B cell (primary cell): ENCODE data around the gene ACY1. TPM values are rescaled to one million over a fixed set of nuclear protein-coding genes. Genes with fewer than 3 reads are reported as not detected.

Experiments
- ATAC-seq: fragments of 200-7000 bp; cut with Tn5 transposase; one replicate; pipeline ENCODE4 v1.10.0; 2021; ENCODE audit warnings: low read depth, mild to moderate bottlenecking, moderate number of reproducible peaks, moderate library complexity
- CTCF ChIA-PET: fragments of 350-600 bp; sonication (Branson Sonifier 250); formaldehyde crosslinking; loops from one replicate; lab custom pipeline; 2021; ENCODE audit warnings: antibody characterized with exemption, inconsistent platforms; lab: Charles Lee
- POLR2A ChIA-PET: fragments of 350-600 bp; sonication (Branson Sonifier 250); formaldehyde crosslinking; loops from one replicate; lab custom pipeline; 2021; ENCODE audit warnings: antibody characterized with exemption; lab: Charles Lee
- DNase-seq: peaks from one replicate; pipeline ENCODE4 v3.0.0; 2013
- H2AFZ ChIP-seq: 2 replicates; pipeline ENCODE4 v1.6.1; 2012; ENCODE audit warnings: mild to moderate bottlenecking, low read depth, low read length; ENCODE audit not compliant: insufficient read depth, poor library complexity, severe bottlenecking
- H3K27ac ChIP-seq, 2 donors: 1 replicate in 1 of 2; 2 replicates in 1 of 2; pipeline ENCODE4 v1.5.1; 2012 to 2013; ENCODE audit warnings: low read length in 2 of 2, mild to moderate bottlenecking in 2 of 2, moderate library complexity in 1 of 2
- H3K27me3 ChIP-seq, 4 experiments: fragments of 200-600 bp in 1 of 4; sonication (generic) in 1 of 4; replicated peaks in 1 of 4; 1 replicate in 2 of 4; 2 replicates in 2 of 4; pipeline versions ENCODE4 v1.6.1 to v1.7.0; 2013 to 2016; ENCODE audit warnings: low read length in 3 of 4, mild to moderate bottlenecking in 2 of 4, mixed read lengths in 1 of 4, moderate library complexity in 1 of 4; ENCODE audit not compliant: insufficient read depth in 4 of 4, control insufficient read depth in 3 of 4; ENCODE audit errors: control extremely low read depth in 1 of 4
- H3K36me3 ChIP-seq, 2 experiments: replicated peaks in 1 of 2; 1 replicate in 1 of 2; 2 replicates in 1 of 2; pipeline versions ENCODE4 v1.6.1 to v1.7.1; 2013; ENCODE audit warnings: low read length in 1 of 2; ENCODE audit not compliant: insufficient read depth in 2 of 2, control insufficient read depth in 1 of 2; ENCODE audit errors: control extremely low read depth in 1 of 2, extremely low read depth in 1 of 2
- H3K4me1 ChIP-seq, 2 donors: fragments of 200-600 bp in 1 of 2; sonication (generic) in 1 of 2; 1 replicate in 1 of 2; 2 replicates in 1 of 2; pipeline versions ENCODE4 v1.5.1 to v1.6.1; 2013 to 2017; ENCODE audit warnings: low read length in 2 of 2; ENCODE audit not compliant: control insufficient read depth in 2 of 2, insufficient read depth in 2 of 2
- H3K4me2 ChIP-seq: replicated peaks from 2 replicates; pipeline ENCODE3; 2012; ENCODE audit warnings: mild to moderate bottlenecking, low read depth, low read length; ENCODE audit not compliant: poor library complexity, severe bottlenecking
- H3K4me3 ChIP-seq, 5 experiments: fragments of 200-600 bp in 1 of 5; sonication (generic) in 1 of 5; 1 replicate in 3 of 5; 2 replicates in 2 of 5; pipeline versions ENCODE4 v1.5.1 to v1.7.0; 2011 to 2016; ENCODE audit warnings: low read length in 4 of 5, mild to moderate bottlenecking in 4 of 5, low read depth in 2 of 5, control low read depth in 1 of 5, moderate library complexity in 1 of 5; ENCODE audit not compliant: insufficient read depth in 1 of 5; ENCODE audit errors: control extremely low read depth in 1 of 5, extremely low read depth in 1 of 5
- H3K79me2 ChIP-seq: fragments of 200-600 bp; sonication (generic); one replicate; pipeline ENCODE4 v1.6.0; 2016; ENCODE audit warnings: low read length; ENCODE audit not compliant: control insufficient read depth, insufficient read depth
- H3K9ac ChIP-seq: fragments of 200-600 bp; sonication (generic); 2 replicates; pipeline ENCODE4 v1.6.1; 2017; ENCODE audit warnings: mild to moderate bottlenecking, low read length, moderate library complexity
- H3K9me3 ChIP-seq, 3 donors: one replicate each; pipeline versions ENCODE4 v1.6.1 to v1.7.1; 2013; ENCODE audit warnings: low read length in 2 of 3; ENCODE audit not compliant: control insufficient read depth in 2 of 3, insufficient read depth in 1 of 3; ENCODE audit errors: control extremely low read depth in 1 of 3
- H4K20me1 ChIP-seq: 2 replicates; pipeline ENCODE4 v1.6.0; 2012; ENCODE audit warnings: mild to moderate bottlenecking, low read length; ENCODE audit not compliant: insufficient read depth, control insufficient read depth, poor library complexity, severe bottlenecking
- H3K27ac Mint-ChIP-seq: one replicate; pipeline ENCODE4 v1.8.0; 2021; ENCODE audit warnings: mixed read lengths
- H3K27me3 Mint-ChIP-seq: one replicate; pipeline ENCODE4 v1.8.0; 2021; ENCODE audit warnings: mixed read lengths
- H3K4me1 Mint-ChIP-seq: one replicate; pipeline ENCODE4 v1.8.0; 2021; ENCODE audit warnings: mixed read lengths
- H3K4me3 Mint-ChIP-seq: one replicate; pipeline ENCODE4 v1.8.0; 2021; ENCODE audit warnings: mixed read lengths
- H3K9me3 Mint-ChIP-seq: one replicate; pipeline ENCODE4 v1.8.0; 2022; ENCODE audit warnings: mixed read lengths; ENCODE audit not compliant: insufficient read depth
- CTCF ChIP-seq: fragments of 200-600 bp; IDR thresholded peaks from one replicate; pipeline ENCODE4 v1.8.0; 2022; ENCODE audit warnings: antibody characterized with exemption, mild to moderate bottlenecking
- EZH2 ChIP-seq: IDR thresholded peaks from 2 replicates; pipeline ENCODE4 v1.6.1; 2012; ENCODE audit warnings: borderline replicate concordance, low read depth, mild to moderate bottlenecking, moderate library complexity, low read length; ENCODE audit not compliant: insufficient read depth, poor library complexity, severe bottlenecking
- WGBS: methylation state at CpG from one replicate; pipeline ENCODE4 v1.1.5; 2013; ENCODE audit warnings: missing lambda C conversion rate; ENCODE audit not compliant: insufficient coverage; 5-methylcytosine and 5-hydroxymethylcytosine counted together
- intact Hi-C: fragments of 100-400 bp; cut with micrococcal nuclease; formaldehyde crosslinking; loops from one replicate; pipeline ENCODE4 v1.10.0; 2022
- polyA plus RNA-seq: library from polyadenylated mRNA; depleted of rRNA; stranded (reverse); fragments of >200 nt; gene quantifications from 2 replicates; pipeline ENCODE4 v1.2.3, GENCODE V29; 2012
- total RNA-seq, 2 donors: library from RNA; stranded (reverse); fragments of 120-200 nt in 1 of 2; gene quantifications; 1 replicate in 1 of 2; 2 replicates in 1 of 2; pipeline versions ENCODE4 v1.2.3 to v1.2.4, GENCODE V29; 2013 to 2022

The ACY1 gene
- total and polyA plus RNA-seq, 2 donors (not counting 1 experiment from before 2014, with no cell fraction given) = 14.6 to 26.2 TPM

GRCh38 chr3:52005571-52005986 is 22.2 kb downstream of the ACY1 start:
- ATAC-seq (no peak), DNase-seq (no peak)
- H3K27me3 ChIP-seq = no peaks in the 10 kb centered on the region
- Mint-ChIP-seq H3K27ac (no peak overlapping the region), H3K4me1 (peaks cover 5% of the 10 kb centered on the region), H3K9me3 (no peaks in the 10 kb centered on the region), H3K4me3 (no peak overlapping the region), H3K27me3 (no peaks in the 10 kb centered on the region)
- no peak overlapping the region for H3K27ac ChIP-seq
- H3K9me3 ChIP-seq = no peaks in the 10 kb centered on the region
- POLR2A ChIA-PET = no interaction called here
- H3K4me1 ChIP-seq = peaks cover 6 to 13% of the 10 kb centered on the region in 2 donors
- H3K36me3 ChIP-seq = no peaks in the 10 kb centered on the region
- no peak overlapping the region for H3K4me3 ChIP-seq
- WGBS = 46% methylated on average over 15 of the region's 15 CpGs
- H3K79me2 ChIP-seq = no peaks in the 10 kb centered on the region
- H3K4me2 ChIP-seq = no peak overlapping the region
- CTCF ChIA-PET = no interaction called here
- intact Hi-C loops = no loop called here
- TF ChIP-seq CTCF (no peak), EZH2 (no peak)
- H4K20me1 ChIP-seq = no peaks in the 10 kb centered on the region
- no peak overlapping the region for H2AFZ ChIP-seq
- H3K9ac ChIP-seq = no peak overlapping the region

GRCh38 chr3:52006017-52006819 is 22.9 kb downstream of the ACY1 start:
- no peak for ATAC-seq

More at GRCh38 chr3:52006017-52006819, 22.9 kb downstream of the ACY1 start:
- H3K27ac Mint-ChIP-seq = no peak overlapping the region
- Histone ChIP-seq H3K27ac (no peak overlapping the region), H3K27me3 (no peaks in the 10 kb centered on the region), H2AFZ (no peak overlapping the region), H3K9ac (no peak overlapping the region), H3K79me2 (no peaks in the 10 kb centered on the region), H4K20me1 (no peaks in the 10 kb centered on the region), H3K4me2 (no peak overlapping the region), H3K4me3 (no peak overlapping the region), H3K36me3 (no peaks in the 10 kb centered on the region), H3K9me3 (no peaks in the 10 kb centered on the region), H3K4me1 (peaks cover 6 to 12% of the 10 kb centered on the region in 2 donors)
- no peaks in the 10 kb centered on the region for H3K9me3 Mint-ChIP-seq
- H3K27me3 Mint-ChIP-seq = no peaks in the 10 kb centered on the region
- no peak for DNase-seq
- TF ChIP-seq EZH2 (no peak), CTCF (no peak)
- POLR2A ChIA-PET = no interaction called here
- 62% methylated on average over 7 of the region's 8 CpGs for whole genome bisulfite sequencing
- H3K4me3 Mint-ChIP-seq = no peak overlapping the region
- intact Hi-C loops = no loop called here
- H3K4me1 Mint-ChIP-seq = peaks cover 5% of the 10 kb centered on the region
- CTCF ChIA-PET = interaction anchor here (1.8 kb wide), 1 partner anchor 137 kb away, joined by 7 read pairs; no protein-coding TSS in a partner anchor
